Activated CD4-positive, alpha-beta T cell treated with anti-CD3 and anti-CD28 coated beads for 1 hour (primary cell): Measurements from ENCODE around the gene VPS72.
A peak's percentile ranks its signal among the peaks of the same experiment; 100 is the strongest.

ENCODE experiments used
- DNase-seq: peaks from one replicate; pipeline ENCODE4 v3.0.0-alpha.2; 2020

Gene VPS72

GRCh38 chr1:151144474-151145303 is 45.3 kb downstream of the VPS72 start:
- DNase-seq = no peak

GRCh38 chr1:151143986-151144385 is 46.0 kb downstream of the VPS72 start:
- no peak for DNase-seq

DNA sequence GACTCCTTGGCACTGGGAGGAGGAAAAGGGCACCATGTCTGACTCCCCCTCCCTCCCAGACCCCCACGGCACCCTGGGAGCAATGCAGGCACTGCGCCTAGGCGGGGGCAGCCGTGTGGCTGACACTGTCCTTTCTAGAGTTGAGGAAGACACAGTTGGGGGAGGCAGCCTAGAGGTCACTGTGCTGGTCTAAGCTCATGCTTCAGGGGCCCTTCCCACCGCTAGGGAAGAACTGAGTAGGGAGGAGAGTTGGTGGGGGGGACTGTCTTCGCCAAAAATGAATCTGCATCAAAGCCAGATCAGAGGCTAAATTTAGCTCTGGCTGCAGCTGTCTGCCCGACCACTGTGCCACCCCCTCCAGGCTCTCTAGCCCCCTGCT is 47.0 kb downstream of the VPS72 start:
- DNase-seq = no peak

DNA sequence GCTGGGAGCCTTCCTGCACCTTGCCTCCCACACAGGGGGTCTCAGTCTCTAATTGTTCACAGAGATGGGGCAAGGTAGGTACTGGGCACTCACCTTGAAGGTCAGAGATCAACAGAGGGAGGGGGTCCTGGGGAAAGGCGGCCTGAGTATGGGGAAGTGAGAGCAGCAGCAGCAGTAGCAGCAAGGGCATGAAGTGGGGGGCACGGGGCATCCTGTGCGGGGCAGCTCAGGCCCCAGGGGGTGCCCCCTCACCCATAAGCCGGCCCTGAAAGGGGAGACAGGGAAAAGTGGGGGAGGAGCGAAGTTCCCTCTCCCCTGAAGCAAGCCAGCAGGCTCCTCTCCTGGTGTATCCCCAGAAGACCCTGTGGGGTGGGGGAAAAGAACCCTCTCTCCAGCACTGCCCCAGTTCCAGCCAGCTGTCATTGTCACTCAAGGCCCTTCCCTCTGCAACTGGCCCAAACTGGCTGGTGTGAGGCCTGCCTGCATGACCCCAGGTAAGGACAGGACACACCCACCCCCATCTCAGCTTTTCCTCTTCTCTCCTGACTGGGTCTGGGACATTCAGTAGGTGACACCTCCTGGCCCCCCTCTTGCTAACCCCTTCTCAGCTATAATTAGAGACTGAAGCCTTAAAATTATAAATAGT is 47.5 kb downstream of the VPS72 start:
- DNase-seq = no peak

DNA sequence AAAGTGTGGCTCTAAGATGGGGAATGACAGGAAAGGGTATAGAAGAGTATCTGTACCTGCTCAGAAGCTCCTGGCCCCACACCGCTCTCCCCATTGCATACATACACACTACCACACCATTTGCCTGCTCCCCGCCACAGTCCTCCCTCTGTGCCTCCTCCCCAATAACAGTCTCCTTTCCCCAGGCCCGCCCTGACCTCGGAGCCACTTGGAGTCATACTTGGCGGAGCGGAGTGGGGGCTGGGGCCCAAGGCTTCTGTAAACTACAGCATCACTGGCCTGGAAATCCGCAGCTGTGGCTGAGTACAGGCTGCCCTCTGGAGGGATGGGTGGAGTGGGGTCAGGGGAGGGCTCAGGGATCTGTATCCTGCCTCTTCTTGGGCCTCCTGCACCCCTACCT is 52.2 kb downstream of the VPS72 start:
- no peak for DNase-seq

GRCh38 chr1:151135433-151136385 is 54.3 kb downstream of the VPS72 start:
- no peak for DNase-seq

DNA sequence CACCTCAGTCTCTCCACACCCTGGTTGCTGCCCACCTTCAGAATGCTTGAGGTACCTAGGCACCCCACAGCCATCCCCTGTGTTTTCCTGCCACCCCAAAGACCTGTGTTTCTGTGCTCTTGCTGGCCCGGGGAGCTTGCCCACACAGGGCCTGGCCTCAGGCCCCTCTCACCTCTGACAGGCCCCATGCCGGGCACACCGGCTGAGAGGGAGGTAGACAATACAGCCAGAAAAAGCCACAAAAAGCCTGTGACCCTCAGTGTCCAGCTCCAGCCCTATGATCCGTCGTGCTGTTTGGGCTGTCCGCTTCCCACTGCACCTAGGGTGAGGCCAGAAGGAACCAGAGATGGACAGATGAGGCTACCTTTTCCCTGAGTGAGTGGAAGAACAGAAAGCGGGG is 55.0 kb downstream of the VPS72 start:
- DNase-seq = no peak

GRCh38 chr1:151134396-151134795 is 55.6 kb downstream of the VPS72 start:
- no peak for DNase-seq

- DNase-seq = no peak
These were observed 56.8 kb downstream of the VPS72 start for GRCh38 chr1:151133018-151133806.

GRCh38 chr1:151132335-151133017 is 57.5 kb downstream of the VPS72 start:
- DNase-seq = no peak

- DNase-seq = no peak
These were observed 58.2 kb downstream of the VPS72 start for GRCh38 chr1:151131701-151132334.

DNA sequence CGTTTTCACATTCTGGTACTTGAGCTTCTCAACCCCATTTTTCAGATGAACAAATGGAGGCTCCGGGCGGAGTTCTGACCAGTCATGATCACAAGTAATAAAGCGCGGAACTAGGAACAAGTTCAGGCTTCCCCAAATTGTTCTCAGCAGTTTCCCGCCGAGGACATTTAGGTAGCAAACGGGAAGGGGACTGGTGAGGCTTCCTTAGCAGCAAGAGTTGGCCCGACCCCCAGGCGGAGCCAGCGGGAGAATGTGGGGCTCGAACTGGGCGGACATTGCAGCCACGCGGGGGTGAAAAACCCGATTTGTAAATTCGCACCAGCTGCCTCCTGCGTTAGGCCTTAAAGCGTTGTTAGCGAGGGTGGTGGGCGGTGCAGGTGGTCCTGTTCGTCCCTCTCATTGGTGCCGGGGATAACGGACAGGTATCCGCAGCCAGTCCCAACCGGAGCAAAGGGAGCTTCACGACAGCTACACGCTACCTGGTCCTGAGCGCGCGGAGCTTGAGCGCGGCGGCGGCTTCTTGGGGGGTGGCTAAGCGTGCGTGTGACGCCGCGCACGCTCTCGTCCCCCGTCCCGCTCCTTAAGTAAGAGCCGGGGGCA is 58.9 kb downstream of the VPS72 start:
- peak; percentile 72 for DNase-seq

- DNase-seq = no peak
These were observed 61.2 kb downstream of the VPS72 start for GRCh38 chr1:151128800-151129199.
